ENCODE measurements around the gene ANGPT4. TPM values are rescaled to one million over a fixed set of nuclear protein-coding genes. Genes with fewer than 3 reads are reported as not detected.
"Not testable (repeated sequence)": the region's sequence is repeated elsewhere in the genome, so short reads cannot be mapped to it uniquely, and the experiment has no call there.

Gene ANGPT4
- total RNA-seq, 1 experiment from 2014 or later: not detected

DNA sequence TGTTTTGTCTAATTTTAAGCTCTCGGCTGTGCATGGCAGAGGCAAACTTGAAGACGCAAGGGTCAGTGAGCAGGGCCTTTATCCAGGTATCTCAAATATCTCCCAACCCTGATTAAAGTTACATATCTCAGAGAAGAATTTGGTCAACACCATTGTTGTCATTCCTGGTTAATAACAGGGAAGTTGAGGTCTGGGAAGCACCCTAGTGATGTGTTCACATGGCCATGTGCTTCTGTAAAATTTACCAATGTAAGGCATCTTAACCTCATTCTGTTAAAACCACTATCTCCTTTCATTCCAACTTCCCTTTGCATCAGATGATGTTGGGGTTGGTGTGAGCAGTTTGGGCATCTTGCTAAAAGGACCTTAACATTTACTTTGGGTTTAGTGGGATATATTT lies 86.6 kb downstream of the ANGPT4 start:
- POLR2A ChIA-PET (ENCODE audit: unreplicated experiment): no interaction called here
- BruUV-seq (replicated peaks): no TSS peak

DNA sequence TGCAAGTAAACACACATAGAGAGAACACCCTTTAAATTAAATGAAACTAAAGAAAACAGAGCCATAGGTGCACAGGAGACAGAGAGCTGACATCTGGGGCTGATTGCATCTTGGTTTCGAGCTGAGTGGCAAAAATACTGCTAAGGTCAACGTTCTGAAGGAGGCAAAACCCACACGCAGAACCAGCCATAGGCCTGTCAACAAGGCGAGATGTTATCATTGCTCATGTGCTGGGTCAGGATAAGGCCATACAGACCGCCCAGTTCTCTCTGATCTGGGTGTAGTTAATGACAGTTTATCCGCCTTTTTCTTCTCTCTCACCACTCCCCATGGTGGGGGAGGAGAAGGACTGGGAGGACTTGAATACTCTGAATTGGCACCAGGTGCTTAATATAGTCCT lies 87.1 kb downstream of the ANGPT4 start:
- no TSS peak for BruUV-seq (replicated peaks)
- H3K9me2 ChIP-seq (ENCODE audit: insufficient read depth): no peaks in the 10 kb centered on the region
- 0 out of 2 replicates have a peak, but pooled peaks cover 1% of the 10 kb centered on the region for H3K79me2 ChIP-seq (ENCODE audit: low read depth)
- no peak for TF ChIP-seq EZH2 (IDR thresholded peaks at IDR 0.05; ENCODE audit: low read depth)
- no peak for TF ChIP-seq CTCF (conservative IDR thresholded peaks at IDR 0.05)
- no peak for DNase-seq
- H3K36me3 ChIP-seq (ENCODE audit: low read depth): no peaks in the 10 kb centered on the region
- no peak overlapping the region for H3K4me2 ChIP-seq
- no peaks in the 10 kb centered on the region for H3K27me3 ChIP-seq (ENCODE audit: insufficient read depth, low read depth)
- peaks cover 14% of the 10 kb centered on the region; the same call in 1 of the 2 replicates for H3F3A ChIP-seq (ENCODE audit: insufficient read depth, low read depth)
- H2AFZ ChIP-seq: no peak overlapping the region
- peaks cover 28% of the 10 kb centered on the region for H3K4me1 ChIP-seq (replicated peaks; ENCODE audit: insufficient read depth)
- peak overlapping the region; percentile 83 for H3K27ac ChIP-seq
- H3K4me3 ChIP-seq: no peak overlapping the region
- POLR2A ChIA-PET (ENCODE audit: unreplicated experiment): no interaction called here
- H3K9me3 ChIP-seq (ENCODE audit: insufficient read depth, low read depth): no peaks in the 10 kb centered on the region
- CTCF ChIA-PET: no interaction called here
- no peaks in the 10 kb centered on the region for H4K20me1 ChIP-seq (ENCODE audit: insufficient read depth)
- intact Hi-C loops (cut with micrococcal nuclease; ENCODE audit: unreplicated experiment): no loop called here

More for the DNA sequence above, 86.6 kb downstream of the ANGPT4 start:
- no peak for TF ChIP-seq EZH2 (IDR thresholded peaks at IDR 0.05; ENCODE audit: low read depth)
- TF ChIP-seq CTCF (conservative IDR thresholded peaks at IDR 0.05): no peak
- no peak overlapping the region for H3K4me3 ChIP-seq
- peak overlapping the region; percentile 24; the same call in 1 of the 2 replicates for H3K4me2 ChIP-seq
- H2AFZ ChIP-seq: no peak overlapping the region
- intact Hi-C loops (cut with micrococcal nuclease; ENCODE audit: unreplicated experiment): no loop called here
- 0 out of 2 replicates have a peak, but pooled peaks cover 7% of the 10 kb centered on the region for H3K79me2 ChIP-seq (ENCODE audit: low read depth)
- peak overlapping the region; percentile 83 for H3K27ac ChIP-seq
- H3K4me1 ChIP-seq (replicated peaks; ENCODE audit: insufficient read depth): peaks cover 32% of the 10 kb centered on the region
- H3K9me3 ChIP-seq (ENCODE audit: insufficient read depth, low read depth): no peaks in the 10 kb centered on the region
- no peaks in the 10 kb centered on the region for H4K20me1 ChIP-seq (ENCODE audit: insufficient read depth)
- H3K27me3 ChIP-seq (ENCODE audit: insufficient read depth, low read depth): no peaks in the 10 kb centered on the region
- CTCF ChIA-PET: interaction anchor here (0.6 to 0.7 kb wide), 2 partner anchors 27 to 130 kb away, joined by 5 to 9 read pairs; no protein-coding TSS in a partner anchor
- no peaks in the 10 kb centered on the region for H3K9me2 ChIP-seq (ENCODE audit: insufficient read depth)
- DNase-seq: peak in 1 of 2 experiments; percentile 67
- H3F3A ChIP-seq (ENCODE audit: insufficient read depth, low read depth): peaks cover 14% of the 10 kb centered on the region; the same call in 1 of the 2 replicates
- no peaks in the 10 kb centered on the region for H3K36me3 ChIP-seq (ENCODE audit: low read depth)

- H3K4me3 ChIP-seq; H3K4me2 ChIP-seq; POLR2A ChIA-PET (ENCODE audit: unreplicated experiment); H3K27ac ChIP-seq; H3K79me2 ChIP-seq (ENCODE audit: low read depth); DNase-seq; H3K9me3 ChIP-seq (ENCODE audit: insufficient read depth, low read depth); intact Hi-C loops (cut with micrococcal nuclease; ENCODE audit: unreplicated experiment); BruUV-seq (replicated peaks); H2AFZ ChIP-seq; H4K20me1 ChIP-seq (ENCODE audit: insufficient read depth); H3K27me3 ChIP-seq (ENCODE audit: insufficient read depth, low read depth); H3K36me3 ChIP-seq (ENCODE audit: low read depth); H3K9me2 ChIP-seq (ENCODE audit: insufficient read depth): not testable (repeated sequence)
- peaks cover 24% of the 10 kb centered on the region for H3K4me1 ChIP-seq (replicated peaks; ENCODE audit: insufficient read depth)
- CTCF ChIA-PET: interaction anchor here (0.6 kb wide), 2 partner anchors 12 to 33 kb away, joined by 3 to 6 read pairs; no protein-coding TSS in a partner anchor
- peaks cover 14% of the 10 kb centered on the region; the same call in 1 of the 2 replicates for H3F3A ChIP-seq (ENCODE audit: insufficient read depth, low read depth)
Measured at GRCh38 chr20:827981-828380, 88.2 kb downstream of the ANGPT4 start.
